ENCODE results near the gene C19orf33.
A peak's percentile ranks its signal among the peaks of the same experiment; 100 is the strongest.
"Not testable (repeated sequence)": the region's sequence is repeated elsewhere in the genome, so short reads cannot be mapped to it uniquely, and the experiment has no call there.

C19orf33 gene

GRCh38 chr19:38303517-38304351 is at the start of gene C19orf33:
Gene C19orf33 (plus strand): TSS chr19:38304251. CDS start chr19:38304262, 11 bp downstream.
- no peak for DNase-seq (ENCODE audit: low read depth in 2 of 2, low spot score in 1 of 2)

- DNase-seq (ENCODE audit: low read depth in 2 of 2, low spot score in 1 of 2), result no peak
These were observed 48.6 kb upstream of the C19orf33 start for GRCh38 chr19:38255383-38256014.

DNA sequence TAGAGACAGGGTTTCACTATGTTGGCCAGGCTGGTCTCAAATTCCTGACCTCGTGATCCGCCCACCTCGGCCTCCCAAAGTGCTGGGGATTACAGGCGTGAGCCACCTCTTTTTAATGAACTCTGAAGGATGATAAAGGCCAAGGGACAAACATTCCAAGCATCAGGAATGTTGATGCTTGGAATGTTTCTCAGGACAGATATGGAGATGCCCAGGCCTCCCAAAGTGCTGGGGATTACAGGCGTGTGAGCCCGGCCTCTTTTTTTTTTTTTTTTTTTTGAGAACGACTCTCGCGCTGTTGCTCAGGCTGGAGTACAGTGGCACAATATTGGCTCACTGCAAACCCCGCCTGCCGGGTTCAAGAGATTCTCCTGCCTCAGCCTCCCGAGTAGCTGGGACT is 42.1 kb upstream of the C19orf33 start:
- not testable (repeated sequence) for DNase-seq (ENCODE audit: low read depth in 2 of 2, low spot score in 1 of 2)

DNA sequence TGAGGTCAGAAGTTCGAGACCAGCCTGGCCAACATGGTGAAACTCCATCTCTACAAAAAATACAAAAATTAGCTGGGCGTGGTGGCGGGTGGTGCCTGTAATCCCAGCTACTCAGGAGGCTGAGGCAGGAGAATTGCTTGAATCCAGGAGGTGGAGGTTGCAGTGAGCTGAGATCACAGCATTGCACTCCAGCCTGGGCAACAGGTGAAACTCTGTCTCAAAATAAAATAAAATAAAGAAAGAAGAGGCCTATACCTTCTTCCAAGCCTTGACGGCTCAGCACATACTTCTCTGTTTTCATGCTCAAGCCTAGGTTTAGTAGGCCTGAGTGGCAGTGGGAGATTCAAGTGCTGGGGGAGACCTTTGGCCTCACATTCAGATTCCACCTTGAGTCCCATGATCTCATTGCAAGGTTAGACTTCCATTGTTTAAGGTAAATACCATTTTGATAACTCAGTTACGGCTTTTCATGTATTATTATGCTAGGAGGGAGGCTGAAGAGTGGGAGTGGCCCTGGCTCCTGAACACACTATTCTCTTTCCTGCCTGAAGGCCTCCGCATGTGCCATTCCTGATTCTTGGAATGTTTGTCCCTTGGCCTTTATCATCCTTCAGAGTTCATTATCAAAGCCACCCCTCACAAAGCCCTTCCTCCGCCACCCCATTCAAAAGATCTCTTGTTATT is 41.3 kb upstream of the C19orf33 start:
- DNase-seq (ENCODE audit: low read depth in 2 of 2, low spot score in 1 of 2), result no peak

DNA sequence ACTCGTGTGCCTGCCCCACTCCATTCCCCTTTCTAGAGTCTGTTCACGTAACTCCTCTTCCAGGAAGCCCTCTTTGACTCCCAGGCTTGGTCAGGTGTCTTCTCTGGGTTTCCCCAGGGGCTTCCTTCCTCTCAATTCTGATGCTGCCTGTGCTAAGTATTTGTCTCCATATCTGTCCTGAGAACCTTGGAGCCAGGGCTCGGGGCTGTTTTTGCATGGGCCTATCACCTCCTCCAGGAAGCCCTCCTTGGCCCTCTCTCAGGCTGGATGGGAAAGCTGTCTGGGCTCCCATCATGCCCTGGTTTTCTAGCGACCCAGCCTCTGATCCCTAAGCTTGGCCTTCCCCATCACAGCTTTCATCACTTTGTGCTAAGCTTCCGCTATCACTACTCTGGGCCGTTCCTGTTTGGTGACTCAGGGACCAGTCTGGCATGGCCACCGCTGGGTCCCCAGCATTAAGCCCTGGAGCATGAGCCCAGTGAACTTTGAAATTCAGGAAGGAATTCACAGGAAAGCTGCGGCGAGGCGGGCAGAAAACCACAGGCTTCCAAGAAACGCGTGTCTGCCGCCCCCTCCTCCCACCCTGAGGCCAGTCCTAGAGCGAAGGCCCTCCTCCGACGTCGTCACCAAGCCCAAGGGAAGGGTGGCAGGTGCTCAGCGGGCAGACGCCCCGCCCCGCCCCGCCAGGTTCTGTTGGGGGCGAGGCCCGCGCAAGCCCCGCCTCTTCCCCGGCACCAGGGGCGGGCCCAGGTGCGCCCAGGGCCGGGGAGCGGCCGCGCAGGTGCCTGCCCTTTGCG is 40.2 kb upstream of the C19orf33 start:
- DNase-seq (ENCODE audit: low read depth in 2 of 2, low spot score in 1 of 2), result peak; percentile 20 to 58

GRCh38 chr19:38264486-38265212 is 39.4 kb upstream of the C19orf33 start, which contains the start of gene SPINT2:
Gene SPINT2 (plus strand): TSS chr19:38264573. CDS start chr19:38264893, 320 bp downstream.
- peak in 1 of 2 donors; percentile 16 for DNase-seq (ENCODE audit: low read depth in 2 of 2, low spot score in 1 of 2)

- DNase-seq (ENCODE audit: low read depth in 2 of 2, low spot score in 1 of 2), result no peak
These were observed 38.7 kb upstream of the C19orf33 start for GRCh38 chr19:38265213-38265861.

DNA sequence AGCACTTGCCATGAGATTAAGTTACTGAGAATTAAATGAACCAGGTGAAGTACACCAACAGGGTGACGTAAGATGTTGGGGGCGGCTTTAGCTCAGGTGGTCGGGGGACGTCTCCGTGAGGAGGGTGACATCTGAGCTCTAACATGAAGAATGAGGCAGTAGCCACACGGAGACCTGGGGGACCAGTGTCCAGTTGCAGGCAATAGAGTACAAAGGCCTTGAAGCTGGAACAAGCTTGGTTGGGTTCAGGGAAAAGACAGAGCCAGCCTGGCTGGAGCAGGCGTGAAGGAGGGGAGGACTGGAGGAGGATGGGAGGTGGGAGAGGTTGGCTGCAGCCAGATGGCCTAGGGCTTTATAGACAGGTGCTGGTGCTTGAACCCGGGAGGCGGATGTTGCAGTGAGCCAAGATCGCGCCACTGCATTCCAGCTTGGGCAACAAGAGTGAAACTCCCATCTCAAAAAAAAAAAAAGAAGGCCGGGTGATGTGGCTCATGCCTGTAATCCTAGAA is 38.1 kb upstream of the C19orf33 start:
- DNase-seq (ENCODE audit: low read depth in 2 of 2, low spot score in 1 of 2), result no peak

DNA sequence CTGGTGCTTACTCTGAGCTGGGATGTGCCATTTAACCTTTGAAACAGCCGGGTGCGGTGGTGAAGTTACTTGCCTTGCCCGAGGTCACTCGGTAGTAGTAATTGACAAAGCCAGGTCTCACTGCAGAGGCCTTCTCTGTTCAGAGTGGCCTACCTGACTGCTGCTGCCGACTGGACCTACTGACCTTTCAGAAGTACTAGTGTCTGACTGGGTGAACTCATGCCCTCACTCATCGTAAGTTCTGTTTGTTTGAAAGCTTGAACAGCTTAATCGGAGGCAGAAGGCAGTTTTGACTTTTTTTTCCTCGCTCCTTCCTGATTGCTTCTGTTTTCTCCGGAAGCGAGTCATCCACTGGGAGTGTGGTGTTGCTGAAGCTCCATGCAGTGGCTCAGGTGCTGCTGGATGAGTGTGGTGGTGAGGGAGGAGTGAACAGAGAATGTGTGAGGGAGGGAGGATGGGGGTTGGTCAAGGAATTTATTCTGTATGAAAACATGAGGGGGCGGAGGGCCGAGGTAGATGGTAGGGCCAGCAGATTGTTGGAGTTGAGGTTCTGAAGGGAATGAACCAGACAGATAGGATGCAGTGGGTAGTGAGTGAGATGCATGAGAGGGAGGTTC is 37.0 kb upstream of the C19orf33 start:
- no peak for DNase-seq (ENCODE audit: low read depth in 2 of 2, low spot score in 1 of 2)

DNA sequence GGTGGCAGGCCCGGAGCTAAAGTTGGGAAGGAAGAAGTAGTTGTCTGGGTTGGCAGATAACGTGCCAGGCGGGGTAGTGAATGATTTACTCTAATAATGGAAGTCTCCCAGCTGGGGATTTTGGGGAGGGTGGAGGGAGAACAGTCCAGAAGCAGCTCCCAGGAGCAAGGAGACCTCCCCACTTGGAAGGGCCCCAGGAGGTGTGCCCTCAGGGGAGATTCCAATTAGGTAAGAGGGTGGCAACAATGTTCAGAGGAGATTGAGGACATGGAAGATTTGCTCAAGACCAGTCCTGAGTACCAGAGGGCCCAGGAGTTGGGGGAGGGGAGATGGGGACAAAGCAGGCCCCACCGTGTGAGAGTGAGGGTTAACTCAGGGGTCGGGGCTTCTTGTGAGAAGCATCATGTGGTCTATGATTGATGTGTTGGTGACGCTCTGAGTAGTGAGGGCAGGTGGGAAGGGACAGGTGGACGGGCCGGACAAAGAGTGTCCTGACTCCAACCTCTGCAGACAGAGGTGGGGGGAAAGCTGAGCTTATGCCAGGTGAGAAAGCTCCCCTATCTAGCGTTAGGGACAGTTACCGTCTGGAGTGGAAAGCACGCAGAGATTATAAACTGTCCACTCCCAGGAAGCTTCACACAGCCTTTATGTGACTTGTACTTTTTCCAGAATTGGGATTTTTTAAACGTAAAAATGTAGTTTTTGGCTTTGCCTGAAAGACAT is 36.1 kb upstream of the C19orf33 start:
- no peak for DNase-seq (ENCODE audit: low read depth in 2 of 2, low spot score in 1 of 2)

DNA sequence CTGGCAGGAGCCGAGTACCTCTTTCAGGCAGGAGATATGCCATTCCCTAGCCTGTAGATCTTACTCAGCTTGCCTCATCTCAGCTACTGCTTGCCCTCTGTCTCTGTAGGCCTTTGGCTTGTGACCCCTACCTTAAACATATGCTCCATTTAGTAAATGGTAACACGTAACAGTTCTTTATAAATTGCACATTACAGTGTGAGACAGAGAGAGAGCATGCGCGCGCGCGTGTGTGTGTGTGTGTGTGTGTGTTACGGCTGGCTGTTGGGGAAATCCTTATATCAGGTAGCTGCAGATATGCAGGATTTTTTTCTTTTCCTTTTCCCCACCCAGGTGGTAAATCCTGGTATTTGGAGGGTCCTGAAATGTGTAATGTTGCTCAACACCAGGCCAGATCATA is 35.5 kb upstream of the C19orf33 start:
- no peak for DNase-seq (ENCODE audit: low read depth in 2 of 2, low spot score in 1 of 2)

DNA sequence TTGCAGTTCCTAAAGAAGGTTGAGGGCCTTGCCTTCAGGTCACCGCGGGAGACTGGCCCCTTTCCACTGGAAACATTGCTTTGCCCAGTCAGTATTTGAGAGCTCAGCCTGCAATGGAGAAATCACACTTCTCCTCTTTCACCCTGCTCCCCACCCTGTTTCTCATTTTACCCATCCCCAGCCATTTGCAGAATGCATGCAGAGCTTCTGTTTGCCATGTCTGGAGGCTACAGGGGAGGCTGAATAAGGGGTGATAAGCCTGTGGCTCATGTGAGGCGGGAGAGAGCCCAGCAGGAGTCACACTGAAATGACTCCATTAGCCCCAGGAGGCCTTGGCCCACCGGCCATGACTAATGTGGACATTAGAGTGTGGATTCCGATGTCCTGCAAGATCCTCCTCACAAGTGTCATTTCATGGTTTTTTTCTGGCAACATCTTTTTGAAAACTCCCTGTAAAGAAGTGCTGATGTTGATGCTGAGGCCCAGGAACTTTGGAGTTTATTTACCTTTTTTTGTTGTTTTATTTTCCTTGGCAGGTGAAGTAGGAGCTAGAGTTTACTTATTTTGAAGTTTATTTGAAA is 33.4 kb upstream of the C19orf33 start:
- no peak for DNase-seq (ENCODE audit: low read depth in 2 of 2, low spot score in 1 of 2)

GRCh38 chr19:38273499-38273898 is 30.6 kb upstream of the C19orf33 start:
- no peak for DNase-seq (ENCODE audit: low read depth in 2 of 2, low spot score in 1 of 2)

GRCh38 chr19:38274739-38275138 is 29.3 kb upstream of the C19orf33 start:
- no peak for DNase-seq (ENCODE audit: low read depth in 2 of 2, low spot score in 1 of 2)

DNA sequence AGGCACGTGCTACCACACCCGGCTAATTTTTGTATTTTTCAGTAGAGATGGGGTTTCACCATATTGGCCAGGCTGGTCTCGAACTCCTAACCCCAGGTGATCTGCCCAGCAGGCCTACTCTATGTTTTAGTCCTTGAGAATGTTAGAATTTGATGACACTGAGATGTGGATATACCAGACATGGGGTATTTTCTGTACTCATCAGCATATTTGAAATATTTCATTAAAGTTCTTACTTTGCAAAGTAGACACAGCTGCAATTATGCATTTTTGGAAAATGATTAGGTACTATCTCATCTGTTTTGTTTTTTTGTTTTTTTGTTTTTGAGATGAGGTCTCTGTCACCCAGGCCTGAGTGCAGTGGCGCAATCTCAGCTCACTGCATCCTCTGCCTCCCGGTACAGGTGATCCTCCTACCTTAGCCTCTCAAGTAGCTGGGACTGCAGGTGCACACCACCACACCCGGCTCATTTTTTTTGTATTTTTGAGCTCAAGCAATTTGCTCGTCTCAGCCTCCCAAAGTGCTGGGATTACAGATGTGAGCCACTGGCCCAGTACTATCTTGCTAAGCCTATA is 27.0 kb upstream of the C19orf33 start:
- DNase-seq (ENCODE audit: low read depth in 2 of 2, low spot score in 1 of 2), result no peak

GRCh38 chr19:38277549-38277948 is 26.5 kb upstream of the C19orf33 start:
- DNase-seq (ENCODE audit: low read depth in 2 of 2, low spot score in 1 of 2), result no peak

- DNase-seq (ENCODE audit: low read depth in 2 of 2, low spot score in 1 of 2), result no peak
These were observed 25.9 kb upstream of the C19orf33 start for GRCh38 chr19:38277969-38278680.
